ENCODE results near the gene SHD.
"Not testable (repeated sequence)": the region's sequence is repeated elsewhere in the genome, so short reads cannot be mapped to it uniquely, and the experiment has no call there.

SHD gene

GRCh38 chr19:4284176-4284958 is 5.3 kb downstream of the SHD start:
- Histone ChIP-seq H3K27me3 (ENCODE audit: insufficient read depth, poor library complexity, severe bottlenecking) (peaks cover 16% of the 10 kb centered on the region), H3K4me3 (replicated peaks; ENCODE audit: insufficient read depth, low read length) (no peak overlapping the region), H3K27ac (replicated peaks) (no peak overlapping the region)
- no peak for TF ChIP-seq POLR2AphosphoS5 (IDR thresholded peaks at IDR 0.05; ENCODE audit: low read depth)
- no peak for TF ChIP-seq CTCF (IDR thresholded peaks at IDR 0.05; ENCODE audit: insufficient read depth, low read length)
- TF ChIP-seq REST (IDR thresholded peaks at IDR 0.05; ENCODE audit: insufficient replicate concordance, low read depth): no peak
- no peak for TF ChIP-seq SPI1 (IDR thresholded peaks at IDR 0.05; ENCODE audit: borderline replicate concordance, low read depth)
- no peak for TF ChIP-seq GABPA (IDR thresholded peaks at IDR 0.05; ENCODE audit: low read depth)
- DNase-seq (ENCODE audit: low read depth in 1 of 2, low spot score in 1 of 2): no peak

GRCh38 chr19:4284974-4285373 is 5.9 kb downstream of the SHD start:
- no peak for TF ChIP-seq SPI1 (IDR thresholded peaks at IDR 0.05; ENCODE audit: borderline replicate concordance, low read depth)
- no peak for TF ChIP-seq REST (IDR thresholded peaks at IDR 0.05; ENCODE audit: insufficient replicate concordance, low read depth)
- no peak for TF ChIP-seq CTCF (IDR thresholded peaks at IDR 0.05; ENCODE audit: insufficient read depth, low read length)
- no peak for TF ChIP-seq GABPA (IDR thresholded peaks at IDR 0.05; ENCODE audit: low read depth)
- TF ChIP-seq POLR2AphosphoS5 (IDR thresholded peaks at IDR 0.05; ENCODE audit: low read depth): no peak
- DNase-seq (ENCODE audit: low read depth in 1 of 2, low spot score in 1 of 2): no peak
- no peak overlapping the region for H3K27ac ChIP-seq (replicated peaks)
- peaks cover 10% of the 10 kb centered on the region for H3K27me3 ChIP-seq (ENCODE audit: insufficient read depth, poor library complexity, severe bottlenecking)
- H3K4me3 ChIP-seq (replicated peaks; ENCODE audit: insufficient read depth, low read length): no peak overlapping the region

GRCh38 chr19:4286141-4286540 is 7.1 kb downstream of the SHD start:
- not testable (repeated sequence) for H3K4me3 ChIP-seq (replicated peaks; ENCODE audit: insufficient read depth, low read length); DNase-seq (ENCODE audit: low read depth in 1 of 2, low spot score in 1 of 2); H3K27ac ChIP-seq (replicated peaks); H3K27me3 ChIP-seq (ENCODE audit: insufficient read depth, poor library complexity, severe bottlenecking)

- no peak overlapping the region for H3K4me3 ChIP-seq (replicated peaks; ENCODE audit: insufficient read depth, low read length)
- H3K27ac ChIP-seq (replicated peaks): no peak overlapping the region
- TF ChIP-seq CTCF (IDR thresholded peaks at IDR 0.05; ENCODE audit: insufficient read depth, low read length) (no peak), SPI1 (IDR thresholded peaks at IDR 0.05; ENCODE audit: borderline replicate concordance, low read depth) (no peak), REST (IDR thresholded peaks at IDR 0.05; ENCODE audit: insufficient replicate concordance, low read depth) (no peak), GABPA (IDR thresholded peaks at IDR 0.05; ENCODE audit: low read depth) (no peak), POLR2AphosphoS5 (IDR thresholded peaks at IDR 0.05; ENCODE audit: low read depth) (no peak)
- H3K27me3 ChIP-seq (ENCODE audit: insufficient read depth, poor library complexity, severe bottlenecking): no peaks in the 10 kb centered on the region
- no peak for DNase-seq (ENCODE audit: low read depth in 1 of 2, low spot score in 1 of 2)
These were observed 9.2 kb downstream of the SHD start for GRCh38 chr19:4288091-4288777.

Measured in HL-60 (cell line).